Measurements from ENCODE around the gene EEF1B2. TPM values are rescaled to one million over a fixed set of nuclear protein-coding genes. Genes with fewer than 3 reads are reported as not detected.
"Not testable (repeated sequence)": the region's sequence is repeated elsewhere in the genome, so short reads cannot be mapped to it uniquely, and the experiment has no call there.

EEF1B2 gene
- total RNA-seq, 1 donor from 2014 or later: 246 TPM

- TF ChIP-seq, protein P1, sequence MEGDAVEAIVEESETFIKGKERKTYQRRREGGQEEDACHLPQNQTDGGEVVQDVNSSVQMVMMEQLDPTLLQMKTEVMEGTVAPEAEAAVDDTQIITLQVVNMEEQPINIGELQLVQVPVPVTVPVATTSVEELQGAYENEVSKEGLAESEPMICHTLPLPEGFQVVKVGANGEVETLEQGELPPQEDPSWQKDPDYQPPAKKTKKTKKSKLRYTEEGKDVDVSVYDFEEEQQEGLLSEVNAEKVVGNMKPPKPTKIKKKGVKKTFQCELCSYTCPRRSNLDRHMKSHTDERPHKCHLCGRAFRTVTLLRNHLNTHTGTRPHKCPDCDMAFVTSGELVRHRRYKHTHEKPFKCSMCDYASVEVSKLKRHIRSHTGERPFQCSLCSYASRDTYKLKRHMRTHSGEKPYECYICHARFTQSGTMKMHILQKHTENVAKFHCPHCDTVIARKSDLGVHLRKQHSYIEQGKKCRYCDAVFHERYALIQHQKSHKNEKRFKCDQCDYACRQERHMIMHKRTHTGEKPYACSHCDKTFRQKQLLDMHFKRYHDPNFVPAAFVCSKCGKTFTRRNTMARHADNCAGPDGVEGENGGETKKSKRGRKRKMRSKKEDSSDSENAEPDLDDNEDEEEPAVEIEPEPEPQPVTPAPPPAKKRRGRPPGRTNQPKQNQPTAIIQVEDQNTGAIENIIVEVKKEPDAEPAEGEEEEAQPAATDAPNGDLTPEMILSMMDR (IDR thresholded peaks at IDR 0.05; ENCODE audit: partially characterized antibody, unreplicated experiment): no peak
- Mint-ChIP-seq H3K4me3 (ENCODE audit: unreplicated experiment) (no peak overlapping the region), H3K36me3 (ENCODE audit: unreplicated experiment) (peaks cover 13% of the 10 kb centered on the region), H3K27me3 (ENCODE audit: unreplicated experiment) (no peaks in the 10 kb centered on the region), H3K4me1 (ENCODE audit: low read depth, unreplicated experiment) (no peaks in the 10 kb centered on the region), H3K9me3 (ENCODE audit: unreplicated experiment) (peaks cover 2% of the 10 kb centered on the region), H3K27ac (ENCODE audit: unreplicated experiment) (no peak overlapping the region)
- DNase-seq: no peak
Observed at GRCh38 chr2:206116278-206116677, 43.4 kb upstream of the EEF1B2 start.

DNA sequence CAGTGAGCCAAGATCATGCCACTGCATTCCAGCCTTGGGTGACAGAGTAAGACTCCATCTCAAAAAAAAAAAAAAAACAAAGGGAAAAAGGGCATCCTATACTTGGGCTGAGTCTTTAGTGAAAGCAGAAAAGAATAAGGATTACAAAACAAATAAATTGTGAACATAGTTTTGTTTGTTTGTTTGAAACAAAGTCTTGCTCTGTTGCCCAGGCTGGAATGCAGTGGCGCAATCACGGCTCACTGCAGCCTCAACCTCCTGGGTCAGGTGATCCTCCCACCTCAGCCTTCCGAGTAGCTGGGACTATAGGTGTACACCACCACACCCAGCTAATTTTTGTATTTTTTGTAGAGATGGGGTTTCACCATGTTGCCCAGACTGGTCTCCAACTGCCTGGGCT, 37.1 kb upstream of the EEF1B2 start:
- not testable (repeated sequence) for H3K27me3 Mint-ChIP-seq (ENCODE audit: unreplicated experiment); DNase-seq; H3K9me3 Mint-ChIP-seq (ENCODE audit: unreplicated experiment); H3K4me1 Mint-ChIP-seq (ENCODE audit: low read depth, unreplicated experiment); H3K27ac Mint-ChIP-seq (ENCODE audit: unreplicated experiment); H3K4me3 Mint-ChIP-seq (ENCODE audit: unreplicated experiment)
- peaks cover 13% of the 10 kb centered on the region for H3K36me3 Mint-ChIP-seq (ENCODE audit: unreplicated experiment)

GRCh38 chr2:206125901-206126300, 33.8 kb upstream of the EEF1B2 start:
- Mint-ChIP-seq H3K9me3 (ENCODE audit: unreplicated experiment) (no peaks in the 10 kb centered on the region), H3K27ac (ENCODE audit: unreplicated experiment) (no peak overlapping the region), H3K4me1 (ENCODE audit: low read depth, unreplicated experiment) (no peaks in the 10 kb centered on the region), H3K36me3 (ENCODE audit: unreplicated experiment) (peaks cover 4% of the 10 kb centered on the region), H3K4me3 (ENCODE audit: unreplicated experiment) (no peak overlapping the region), H3K27me3 (ENCODE audit: unreplicated experiment) (no peaks in the 10 kb centered on the region)
- no peak for DNase-seq
- TF ChIP-seq, protein P1 (IDR thresholded peaks at IDR 0.05; ENCODE audit: partially characterized antibody, unreplicated experiment): no peak

DNA sequence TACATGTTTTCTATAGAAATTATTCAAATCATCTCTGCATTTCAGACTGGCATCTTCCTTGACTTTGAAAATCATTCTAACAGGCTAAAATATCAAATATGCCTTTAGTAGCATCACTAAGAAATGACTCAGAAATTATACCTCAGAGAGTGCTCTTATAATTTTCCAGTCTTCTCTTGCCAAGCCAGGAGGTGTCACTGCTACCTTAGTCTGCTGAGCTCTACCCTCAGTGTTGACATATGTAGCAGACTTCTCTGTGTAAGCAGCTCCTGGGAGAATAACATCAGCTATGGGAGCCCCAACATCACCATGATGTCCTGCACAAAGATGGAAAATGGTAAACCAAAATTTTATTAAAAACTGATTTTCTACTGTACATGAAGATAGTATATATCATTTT, 32.0 kb upstream of the EEF1B2 start:
- DNase-seq: no peak
- Mint-ChIP-seq H3K4me1 (ENCODE audit: low read depth, unreplicated experiment) (no peaks in the 10 kb centered on the region), H3K4me3 (ENCODE audit: unreplicated experiment) (no peak overlapping the region), H3K27me3 (ENCODE audit: unreplicated experiment) (no peaks in the 10 kb centered on the region), H3K9me3 (ENCODE audit: unreplicated experiment) (no peaks in the 10 kb centered on the region), H3K36me3 (ENCODE audit: unreplicated experiment) (no peaks in the 10 kb centered on the region), H3K27ac (ENCODE audit: unreplicated experiment) (no peak overlapping the region)
- TF ChIP-seq, protein P1 (IDR thresholded peaks at IDR 0.05; ENCODE audit: partially characterized antibody, unreplicated experiment): no peak

DNA sequence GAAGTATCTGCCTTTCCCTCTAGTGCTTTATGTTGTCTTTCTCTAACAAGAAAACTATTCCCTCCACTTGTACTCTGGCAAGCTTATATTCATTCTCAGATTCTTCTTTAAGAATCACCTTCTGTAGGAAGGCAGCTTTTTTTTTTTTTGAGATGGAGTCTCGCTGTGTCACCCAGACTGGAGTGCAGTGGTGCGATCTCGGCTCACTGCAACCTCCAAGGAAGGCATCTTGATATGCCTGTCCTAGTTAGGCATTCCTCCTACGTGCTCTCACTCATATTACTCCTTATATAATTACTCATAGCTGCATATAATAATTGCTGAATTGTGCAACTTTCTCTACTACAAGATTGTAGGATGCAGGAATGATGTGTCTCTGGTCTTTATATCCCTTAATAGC, 16.2 kb upstream of the EEF1B2 start:
- no peak for DNase-seq
- Mint-ChIP-seq H3K36me3 (ENCODE audit: unreplicated experiment) (no peaks in the 10 kb centered on the region), H3K27me3 (ENCODE audit: unreplicated experiment) (no peaks in the 10 kb centered on the region), H3K27ac (ENCODE audit: unreplicated experiment) (no peak overlapping the region), H3K9me3 (ENCODE audit: unreplicated experiment) (no peaks in the 10 kb centered on the region), H3K4me3 (ENCODE audit: unreplicated experiment) (no peak overlapping the region), H3K4me1 (ENCODE audit: low read depth, unreplicated experiment) (no peaks in the 10 kb centered on the region)
- TF ChIP-seq, protein P1 (IDR thresholded peaks at IDR 0.05; ENCODE audit: partially characterized antibody, unreplicated experiment): no peak

DNA sequence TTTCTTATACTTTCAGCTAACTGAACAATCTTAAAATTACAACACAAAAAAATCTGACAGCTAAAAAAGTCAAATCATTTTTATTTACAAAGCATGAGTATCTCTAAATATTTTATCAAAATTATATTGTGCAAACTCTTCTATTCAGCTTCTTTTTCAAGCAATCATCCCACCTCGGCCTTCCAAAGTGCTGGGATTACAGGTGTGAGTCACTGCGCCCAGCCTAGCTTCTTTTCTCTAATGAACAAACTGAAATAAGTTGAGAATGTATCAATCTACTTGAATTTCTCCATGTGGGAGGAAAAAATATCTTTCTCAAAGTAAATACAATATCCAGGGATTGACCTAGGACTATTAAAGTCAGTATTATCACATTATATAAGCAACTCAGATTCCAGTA, 15.3 kb upstream of the EEF1B2 start:
- Mint-ChIP-seq H3K4me1 (ENCODE audit: low read depth, unreplicated experiment) (no peaks in the 10 kb centered on the region), H3K27me3 (ENCODE audit: unreplicated experiment) (no peaks in the 10 kb centered on the region), H3K9me3 (ENCODE audit: unreplicated experiment) (no peaks in the 10 kb centered on the region), H3K4me3 (ENCODE audit: unreplicated experiment) (no peak overlapping the region), H3K27ac (ENCODE audit: unreplicated experiment) (no peak overlapping the region), H3K36me3 (ENCODE audit: unreplicated experiment) (no peaks in the 10 kb centered on the region)
- TF ChIP-seq, protein P1 (IDR thresholded peaks at IDR 0.05; ENCODE audit: partially characterized antibody, unreplicated experiment): no peak
- DNase-seq: no peak

Measured in glutamatergic neuron (in vitro differentiated cells).